H1 (cell line): Measurements from ENCODE around the gene FGF14. TPM values are rescaled to one million over a fixed set of nuclear protein-coding genes. Genes with fewer than 3 reads are reported as not detected.

Source experiments
- CTCF ChIA-PET: fragments of 300-600 bp; sonication (Branson Sonifier 250); formaldehyde crosslinking; loops from one replicate; lab custom pipeline; 2021; ENCODE audit not compliant: partially characterized antibody; lab: Charles Lee
- POLR2A ChIA-PET: fragments of 300-600 bp; sonication (Branson Sonifier 250); formaldehyde crosslinking; loops from one replicate; lab custom pipeline; 2021; ENCODE audit warnings: inconsistent platforms; ENCODE audit not compliant: partially characterized antibody; lab: Charles Lee
- DNase-seq, 2 experiments: peaks; one replicate each; pipeline versions ENCODE4 v3.0.0 to v3.0.0-alpha.2; 2010 to 2022; ENCODE audit warnings: low spot score in 2 of 2, low read depth in 1 of 2, mixed read lengths in 1 of 2
- FAIRE-seq: peaks from 2 replicates; lab custom pipeline; 2011; peaks lifted over from hg19 to GRCh38; lab: Jason Lieb, UNC
- H2AFZ ChIP-seq: 2 replicates; pipeline ENCODE4 v1.8.1; 2012; ENCODE audit warnings: low read length, inconsistent platforms
- H2AK5ac ChIP-seq: 2 replicates; pipeline ENCODE4 v1.6.1; 2013; ENCODE audit warnings: low read depth, low read length
- H2BK120ac ChIP-seq: replicated peaks from 2 replicates; pipeline ENCODE3; 2013; ENCODE audit warnings: low read depth, low read length, inconsistent platforms
- H2BK12ac ChIP-seq: 2 replicates; pipeline ENCODE4 v1.6.1; 2013; ENCODE audit warnings: low read depth, low read length
- H2BK15ac ChIP-seq: 2 replicates; pipeline ENCODE4 v1.6.1; 2013; ENCODE audit warnings: low read length
- H2BK20ac ChIP-seq: 2 replicates; pipeline ENCODE4 v1.6.1; 2013; ENCODE audit warnings: low read length
- H2BK5ac ChIP-seq: 2 replicates; pipeline ENCODE4 v1.6.1; 2013; ENCODE audit warnings: low read depth, low read length
- H3K14ac ChIP-seq: 2 replicates; pipeline ENCODE4 v1.6.1; 2013; ENCODE audit warnings: inconsistent platforms; ENCODE audit not compliant: insufficient read length
- H3K18ac ChIP-seq: 2 replicates; pipeline ENCODE4 v1.6.1; 2013; ENCODE audit warnings: low read length; ENCODE audit errors: extremely low read depth
- H3K23ac ChIP-seq: 2 replicates; pipeline ENCODE4 v1.6.1; 2013; ENCODE audit warnings: inconsistent platforms; ENCODE audit not compliant: insufficient read length
- H3K23me2 ChIP-seq: 2 replicates; pipeline ENCODE4 v1.6.1; 2013; ENCODE audit warnings: low read depth, low read length
- H3K27ac ChIP-seq: 2 replicates; pipeline ENCODE4 v1.6.1; 2011; ENCODE audit warnings: low read depth, low read length, inconsistent platforms
- H3K27me3 ChIP-seq, 4 experiments: replicated peaks in 1 of 4; 1 replicate in 1 of 4; 2 replicates in 3 of 4; pipeline versions ENCODE4 v1.6.1 to v1.8.1; 2011 to 2013; ENCODE audit warnings: low read length in 3 of 4, mild to moderate bottlenecking in 3 of 4, inconsistent platforms in 2 of 4, mixed read lengths in 2 of 4, moderate library complexity in 1 of 4; ENCODE audit not compliant: control insufficient read depth in 3 of 4, insufficient read depth in 3 of 4; ENCODE audit errors: extremely low read depth in 1 of 4
- H3K36me3 ChIP-seq, 4 experiments: 2 replicates each; pipeline versions ENCODE4 v1.6.1 to v1.8.1; 2011 to 2013; ENCODE audit warnings: mild to moderate bottlenecking in 4 of 4, low read length in 3 of 4, moderate library complexity in 2 of 4, control low read depth in 1 of 4, inconsistent platforms in 1 of 4; ENCODE audit not compliant: insufficient read depth in 4 of 4, control insufficient read depth in 2 of 4
- H3K4ac ChIP-seq: replicated peaks from 2 replicates; pipeline ENCODE3; 2013; ENCODE audit warnings: low read length, low read depth, mixed read lengths, inconsistent platforms; ENCODE audit not compliant: insufficient read length
- H3K4me1 ChIP-seq, 4 experiments: replicated peaks in 1 of 4; 1 replicate in 1 of 4; 2 replicates in 3 of 4; pipeline versions ENCODE4 v1.6.1 to v1.8.1; 2011 to 2013; ENCODE audit warnings: low read length in 3 of 4, inconsistent platforms in 2 of 4, mixed read lengths in 1 of 4; ENCODE audit not compliant: insufficient read depth in 4 of 4, control insufficient read depth in 3 of 4
- H3K4me2 ChIP-seq, 2 experiments: 2 replicates each; pipeline versions ENCODE4 v1.6.1 to v1.8.1; 2011 to 2013; ENCODE audit warnings: low read depth in 2 of 2, low read length in 2 of 2, control low read depth in 1 of 2, inconsistent platforms in 1 of 2, mild to moderate bottlenecking in 1 of 2; ENCODE audit not compliant: insufficient read depth in 1 of 2
- H3K4me3 ChIP-seq, 4 experiments: fragments of 200-600, 300-600 bp in 1 of 4; sonication (generic), shearing (Covaris generic), sonication (Bioruptor Twin) in 1 of 4; 2 replicates each; pipeline versions ENCODE4 v1.5.1 to v1.8.1; 2011 to 2016; ENCODE audit warnings: low read length in 4 of 4, low read depth in 3 of 4, control low read depth in 2 of 4, inconsistent platforms in 2 of 4, mild to moderate bottlenecking in 2 of 4, mixed read lengths in 1 of 4, moderate library complexity in 1 of 4; ENCODE audit not compliant: insufficient read depth in 2 of 4; ENCODE audit errors: extremely low read depth in 1 of 4
- H3K56ac ChIP-seq: replicated peaks from 2 replicates; pipeline ENCODE3; 2013; ENCODE audit warnings: low read depth, mild to moderate bottlenecking, mixed read lengths, low read length, inconsistent platforms; ENCODE audit not compliant: insufficient read length
- H3K79me1 ChIP-seq: 2 replicates; pipeline ENCODE4 v1.6.1; 2013; ENCODE audit warnings: low read depth, low read length, control low read depth
- H3K79me2 ChIP-seq, 2 experiments: 2 replicates each; pipeline versions ENCODE4 v1.6.1 to v1.8.1; 2012 to 2013; ENCODE audit warnings: low read length in 2 of 2, mild to moderate bottlenecking in 2 of 2, inconsistent platforms in 1 of 2; ENCODE audit not compliant: insufficient read depth in 2 of 2, control insufficient read depth in 1 of 2
- H3K9ac ChIP-seq, 4 experiments: replicated peaks in 1 of 4; 1 replicate in 1 of 4; 2 replicates in 3 of 4; pipeline versions ENCODE4 v1.6.1 to v1.8.1; 2011 to 2013; ENCODE audit warnings: low read depth in 3 of 4, low read length in 3 of 4, control low read depth in 2 of 4, mild to moderate bottlenecking in 2 of 4, moderate library complexity in 2 of 4, inconsistent platforms in 1 of 4; ENCODE audit errors: extremely low read depth in 1 of 4
- H3K9me3 ChIP-seq, 2 experiments: 2 replicates each; pipeline versions ENCODE4 v1.6.1 to v1.8.1; 2012 to 2013; ENCODE audit warnings: mild to moderate bottlenecking in 2 of 2, moderate library complexity in 2 of 2, control low read depth in 1 of 2, inconsistent platforms in 1 of 2, low read depth in 1 of 2, low read length in 1 of 2, mixed read lengths in 1 of 2; ENCODE audit not compliant: insufficient read depth in 2 of 2
- H4K20me1 ChIP-seq, 2 experiments: replicated peaks in 1 of 2; 2 replicates each; pipeline versions ENCODE3 to v1.8.1; 2011 to 2013; ENCODE audit warnings: inconsistent platforms in 2 of 2, low read length in 2 of 2, mild to moderate bottlenecking in 1 of 2; ENCODE audit not compliant: insufficient read depth in 2 of 2, control insufficient read depth in 1 of 2
- H4K5ac ChIP-seq: 2 replicates; pipeline ENCODE4 v1.6.1; 2013; ENCODE audit warnings: low read length, low read depth, mixed read lengths, inconsistent platforms; ENCODE audit not compliant: insufficient read length
- H4K8ac ChIP-seq: 2 replicates; pipeline ENCODE4 v1.8.0; 2013; ENCODE audit warnings: mild to moderate bottlenecking, moderate library complexity, low read length, inconsistent platforms; ENCODE audit not compliant: insufficient read depth; ENCODE audit errors: extremely low read depth
- H4K91ac ChIP-seq: replicated peaks from 2 replicates; pipeline ENCODE3; 2013; ENCODE audit warnings: low read length, mixed read lengths, inconsistent platforms; ENCODE audit not compliant: insufficient read length
- RNF2 ChIP-seq: fragments of 200-900, 300-1000 bp; sonication (generic); IDR thresholded peaks from 2 replicates; pipeline ENCODE4 v1.7.1; 2016; ENCODE audit warnings: borderline replicate concordance, low read depth, mild to moderate bottlenecking, antibody characterized with exemption, low read length; ENCODE audit not compliant: poor library complexity, severe bottlenecking; ENCODE audit errors: missing control alignments
- USF2 ChIP-seq: IDR thresholded peaks from 2 replicates; pipeline ENCODE4 v1.6.1; 2011; ENCODE audit warnings: low read length, improper control_type of control experiment
- polyA plus RNA-seq, 7 experiments: library from polyadenylated mRNA; depleted of rRNA in 3 of 7; stranded (reverse) in 5 of 7; unstranded in 2 of 7; fragments of >200 nt in 5 of 7; fragments of 200-250 nt in 2 of 7; gene quantifications; 1 replicate in 5 of 7; 2 replicates in 1 of 7; 4 replicates in 1 of 7; pipeline versions ENCODE4 v1.2.1 to v1.2.3, GENCODE V29; 2011 to 2013; ENCODE audit warnings: missing spikeins in 2 of 7, mixed read lengths in 2 of 7
- total RNA-seq: library from RNA; stranded (reverse); fragmentation: NEBNext Ultra II Directional; extraction: Animal tissue kit (Norgen Biotek cat#: 25700); gene quantifications from 2 replicates; pipeline ENCODE4 v1.2.1, GENCODE V29; 2021
- TF ChIP-seq, protein P1 (sequence below): IDR thresholded peaks from 2 replicates; pipeline ENCODE4 v1.6.1; 2012; ENCODE audit warnings: inconsistent platforms

The FGF14 gene
- total and polyA plus RNA-seq, 2 of the 8 experiments (the other 6 are each of a cell fraction or from before 2014, with no cell fraction given) = 0.05 to 0.58 TPM

GRCh38 chr13:101681834-101682233 is 720.0 kb downstream of the FGF14 start:
- Histone ChIP-seq H2BK120ac (no peak overlapping the region), H3K79me2 (no peaks in the 10 kb centered on the region), H3K4ac (no peak overlapping the region), H3K9me3 (no peaks in the 10 kb centered on the region), H3K79me1 (no peaks in the 10 kb centered on the region), H2BK15ac (no peak overlapping the region), H3K4me2 (no peak overlapping the region), H3K36me3 (no peaks in the 10 kb centered on the region), H4K5ac (no peak overlapping the region), H3K4me3 (no peak overlapping the region), H2AFZ (no peak overlapping the region), H4K20me1 (no peaks in the 10 kb centered on the region), H3K56ac (no peak overlapping the region), H2BK12ac (no peak overlapping the region), H3K27ac (no peak overlapping the region), H3K18ac (no peak overlapping the region), H3K4me1 (no peaks in the 10 kb centered on the region), H4K8ac (no peak overlapping the region), H4K91ac (no peak overlapping the region), H3K27me3 (no peaks in the 10 kb centered on the region), H2BK20ac (no peak overlapping the region), H2BK5ac (no peak overlapping the region), H3K23ac (no peak overlapping the region), H3K14ac (no peak overlapping the region), H3K9ac (no peak overlapping the region), H3K23me2 (no peaks in the 10 kb centered on the region; the same call in 1 of the 2 replicates), H2AK5ac (no peak overlapping the region)
- FAIRE-seq (no peak), DNase-seq (no peak)
- CTCF ChIA-PET = no interaction called here
- TF ChIP-seq USF2 (no peak), RNF2 (no peak)
- TF ChIP-seq, protein P1, sequence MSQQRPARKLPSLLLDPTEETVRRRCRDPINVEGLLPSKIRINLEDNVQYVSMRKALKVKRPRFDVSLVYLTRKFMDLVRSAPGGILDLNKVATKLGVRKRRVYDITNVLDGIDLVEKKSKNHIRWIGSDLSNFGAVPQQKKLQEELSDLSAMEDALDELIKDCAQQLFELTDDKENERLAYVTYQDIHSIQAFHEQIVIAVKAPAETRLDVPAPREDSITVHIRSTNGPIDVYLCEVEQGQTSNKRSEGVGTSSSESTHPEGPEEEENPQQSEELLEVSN = no peak
- POLR2A ChIA-PET = no interaction called here
